Measurements from ENCODE around the gene TMEM269.

The TMEM269 gene

GRCh38 chr1:42847111-42847595, 62.4 kb downstream of the TMEM269 start:
- no peak for DNase-seq (ENCODE audit: low read depth in 1 of 2, low spot score in 1 of 2)

GRCh38 chr1:42847721-42848460, 63.1 kb downstream of the TMEM269 start:
- no peak for DNase-seq (ENCODE audit: low read depth in 1 of 2, low spot score in 1 of 2)

GRCh38 chr1:42848823-42849537, 64.2 kb downstream of the TMEM269 start:
- no peak for DNase-seq (ENCODE audit: low read depth in 1 of 2, low spot score in 1 of 2)

- no peak for DNase-seq (ENCODE audit: low read depth in 1 of 2, low spot score in 1 of 2)
Observed at GRCh38 chr1:42849944-42850343, 65.2 kb downstream of the TMEM269 start.

All from activated CD4-positive, alpha-beta T cell treated with anti-CD3 and anti-CD28 coated beads, Interleukin-2, amount 50 U/mL, for 24 hours (primary cell).